ENCODE results near the gene RPS14.

GRCh38 chr5:150444770-150445169, 4.8 kb downstream of the RPS14 start:
- TF ChIP-seq CTCF (optimal IDR thresholded peaks at IDR 0.05 in 1 of 3, IDR thresholded peaks at IDR 0.05 in 1 of 3, conservative IDR thresholded peaks at IDR 0.05 in 1 of 3; ENCODE audit: extremely low read depth in 1 of 3, insufficient read depth in 2 of 3, low read length in 3 of 3) (no peak), EZH2 (IDR thresholded peaks at IDR 0.05; ENCODE audit: low read length) (no peak)
